Stomach (tissue), 4 donors: ENCODE data around the gene SPRR2G.

Experiments used
- CTCF ChIP-seq, 7 experiments: fragments of 450-650 bp in 4 of 7; fragments of 200-600 bp in 3 of 7; sonication (generic) in 3 of 7; IDR thresholded peaks; one replicate each; pipeline ENCODE4 v1.5.1; 2016 to 2019; ENCODE audit warnings: antibody characterized with exemption in 7 of 7, control low read depth in 2 of 7, mild to moderate bottlenecking in 1 of 7
- EP300 ChIP-seq: sonication (generic); formaldehyde crosslinking; IDR thresholded peaks from one replicate; pipeline ENCODE4 v1.6.1; 2017; ENCODE audit warnings: antibody characterized with exemption
- POLR2AphosphoS5 ChIP-seq, 3 donors: sonication (generic); formaldehyde crosslinking; IDR thresholded peaks; one replicate each; pipeline ENCODE4 v1.6.1; 2016; ENCODE audit warnings: antibody characterized with exemption in 3 of 3

GRCh38 chr1:153113416-153113815, 37.3 kb downstream of the SPRR2G start, which contains the start of gene SPRR2F:
- TF ChIP-seq CTCF (IDR thresholded peaks at IDR 0.05): no peak
- no peak for TF ChIP-seq POLR2AphosphoS5 (IDR thresholded peaks at IDR 0.05)
- no peak for TF ChIP-seq EP300
